Endothelial cell of umbilical vein (primary cell): ENCODE measurements around the gene CDH22.

Source experiments
- EZH2 ChIP-seq: IDR thresholded peaks from 2 replicates; pipeline ENCODE4 v1.6.1; 2012; ENCODE audit warnings: borderline replicate concordance, low read depth, mild to moderate bottlenecking, moderate library complexity, low read length, inconsistent platforms; ENCODE audit not compliant: severe bottlenecking
- POLR2A ChIP-seq: IDR thresholded peaks from 2 replicates; pipeline ENCODE4 v1.6.1; 2012; ENCODE audit warnings: low read depth, mild to moderate bottlenecking, control low read depth, low read length
- POLR2AphosphoS5 ChIP-seq: IDR thresholded peaks from 2 replicates; pipeline ENCODE4 v1.6.1; 2012; ENCODE audit warnings: low read depth, mild to moderate bottlenecking, control low read depth, low read length, moderate library complexity; ENCODE audit not compliant: insufficient read depth
- TF ChIP-seq, protein P1 (sequence below), 2 donors: IDR thresholded peaks; 1 replicate in 1 of 2; 2 replicates in 1 of 2; pipeline ENCODE4 v1.5.1; 2011; ENCODE audit warnings: low read length in 2 of 2, mild to moderate bottlenecking in 2 of 2, moderate library complexity in 2 of 2, control low read depth in 1 of 2, inconsistent platforms in 1 of 2, low read depth in 1 of 2; ENCODE audit not compliant: insufficient read depth in 1 of 2; ENCODE audit errors: extremely low read depth in 1 of 2
- TF ChIP-seq, protein P2 (sequence below): IDR thresholded peaks from 2 replicates; pipeline ENCODE4 v1.6.1; 2011; ENCODE audit not compliant: insufficient read depth, insufficient read length

DNA sequence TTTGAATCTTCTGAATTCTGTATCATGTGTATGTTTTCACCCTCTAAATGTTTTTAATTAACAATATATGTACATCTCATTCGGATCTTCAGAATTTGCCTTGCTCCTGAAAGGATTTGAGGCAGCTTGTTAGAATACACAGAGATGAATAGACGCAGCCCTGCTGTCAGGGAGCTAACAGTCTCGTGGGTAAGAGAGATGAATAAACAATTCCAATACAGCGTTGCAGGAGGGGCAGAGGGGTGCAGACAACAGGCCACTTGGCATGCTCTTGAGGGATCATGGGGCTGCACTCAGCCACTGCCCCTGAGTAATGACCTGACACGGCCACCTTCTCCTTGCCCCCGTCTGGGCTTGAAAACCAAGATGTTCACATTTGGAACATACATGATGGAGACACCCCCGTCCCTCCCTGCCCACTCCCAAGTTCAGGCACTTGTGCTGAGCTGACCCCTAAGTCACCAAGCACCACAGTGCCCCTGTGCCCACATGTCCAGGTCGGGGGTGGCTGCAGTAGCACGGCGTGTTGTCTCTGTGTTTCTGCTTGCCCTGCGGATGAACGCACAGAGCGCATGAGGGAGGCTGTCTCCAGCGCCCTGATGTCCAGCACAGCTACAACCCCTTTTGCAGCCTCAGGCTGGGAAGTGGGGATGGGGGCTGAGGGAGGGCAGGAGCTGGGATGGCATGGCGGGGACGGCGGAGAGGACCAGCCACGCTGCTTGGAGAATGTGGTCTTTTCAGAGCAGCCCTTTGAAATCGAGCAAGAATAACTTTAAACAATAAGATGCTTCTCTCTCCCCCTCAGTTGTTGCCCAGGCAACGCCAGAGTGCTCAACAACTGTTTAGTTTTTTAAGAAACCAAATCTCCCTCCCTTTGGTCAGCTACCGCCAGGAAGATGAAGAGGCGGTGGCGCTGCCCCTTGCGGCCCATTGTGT lies 33.0 kb upstream of the CDH22 start:
- TF ChIP-seq POLR2AphosphoS5 (no peak), EZH2 (no peak), POLR2A (no peak)
- TF ChIP-seq, protein P1, sequence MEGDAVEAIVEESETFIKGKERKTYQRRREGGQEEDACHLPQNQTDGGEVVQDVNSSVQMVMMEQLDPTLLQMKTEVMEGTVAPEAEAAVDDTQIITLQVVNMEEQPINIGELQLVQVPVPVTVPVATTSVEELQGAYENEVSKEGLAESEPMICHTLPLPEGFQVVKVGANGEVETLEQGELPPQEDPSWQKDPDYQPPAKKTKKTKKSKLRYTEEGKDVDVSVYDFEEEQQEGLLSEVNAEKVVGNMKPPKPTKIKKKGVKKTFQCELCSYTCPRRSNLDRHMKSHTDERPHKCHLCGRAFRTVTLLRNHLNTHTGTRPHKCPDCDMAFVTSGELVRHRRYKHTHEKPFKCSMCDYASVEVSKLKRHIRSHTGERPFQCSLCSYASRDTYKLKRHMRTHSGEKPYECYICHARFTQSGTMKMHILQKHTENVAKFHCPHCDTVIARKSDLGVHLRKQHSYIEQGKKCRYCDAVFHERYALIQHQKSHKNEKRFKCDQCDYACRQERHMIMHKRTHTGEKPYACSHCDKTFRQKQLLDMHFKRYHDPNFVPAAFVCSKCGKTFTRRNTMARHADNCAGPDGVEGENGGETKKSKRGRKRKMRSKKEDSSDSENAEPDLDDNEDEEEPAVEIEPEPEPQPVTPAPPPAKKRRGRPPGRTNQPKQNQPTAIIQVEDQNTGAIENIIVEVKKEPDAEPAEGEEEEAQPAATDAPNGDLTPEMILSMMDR (IDR thresholded peaks at IDR 0.05; ENCODE audit: extremely low read depth in 1 of 2, insufficient read depth in 1 of 2, low read depth in 1 of 2, low read length in 2 of 2), result no peak
- TF ChIP-seq, protein P2, sequence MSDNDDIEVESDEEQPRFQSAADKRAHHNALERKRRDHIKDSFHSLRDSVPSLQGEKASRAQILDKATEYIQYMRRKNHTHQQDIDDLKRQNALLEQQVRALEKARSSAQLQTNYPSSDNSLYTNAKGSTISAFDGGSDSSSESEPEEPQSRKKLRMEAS, result no peak
